GM18517 (cell line): Measurements from ENCODE around the gene JMJD8.

ENCODE experiments used
- ATAC-seq: cut with Tn5 transposase; IDR thresholded peaks from one replicate; pipeline ENCODE4 v1.9.1; 2021; ENCODE audit warnings: mild to moderate bottlenecking, moderate library complexity; ENCODE audit not compliant: unreplicated experiment

JMJD8 gene

DNA sequence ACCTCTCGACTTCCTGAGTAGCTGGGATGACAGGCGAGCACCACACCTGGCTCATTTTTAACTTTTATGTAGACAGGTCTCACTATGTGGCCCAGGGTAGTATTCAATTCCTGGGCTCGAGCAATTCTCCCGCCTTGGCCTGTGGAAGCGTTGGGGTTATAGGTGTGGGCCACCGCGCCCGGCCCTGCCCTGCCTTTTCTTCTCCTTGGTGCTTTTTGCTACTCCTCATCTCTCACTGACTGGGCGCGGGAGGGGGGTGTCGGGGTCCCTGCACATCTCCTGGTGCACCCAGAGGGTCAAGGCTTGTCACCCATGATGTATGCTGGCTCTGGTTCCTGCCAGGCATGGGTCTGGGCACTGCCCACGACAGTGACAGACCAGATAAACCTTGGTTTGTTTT, 39.6 kb downstream of the JMJD8 start:
- no peak for ATAC-seq

DNA sequence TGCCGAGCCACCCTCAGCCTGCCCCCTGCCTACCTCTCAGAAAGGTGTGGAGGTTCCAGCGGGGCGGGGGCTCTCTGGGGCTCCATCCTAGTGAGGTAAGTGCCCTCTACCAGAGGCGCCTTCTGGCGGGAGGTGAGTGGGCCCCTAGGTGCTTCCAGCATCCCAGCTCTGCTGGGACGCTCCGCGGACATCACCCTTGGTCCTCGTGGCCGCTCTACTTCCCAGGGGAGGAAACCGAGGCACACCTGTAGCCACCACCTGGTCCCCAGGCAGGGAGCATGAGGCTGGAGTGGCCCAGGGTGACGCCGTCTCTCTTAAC, 41.1 kb downstream of the JMJD8 start:
- ATAC-seq = no peak

DNA sequence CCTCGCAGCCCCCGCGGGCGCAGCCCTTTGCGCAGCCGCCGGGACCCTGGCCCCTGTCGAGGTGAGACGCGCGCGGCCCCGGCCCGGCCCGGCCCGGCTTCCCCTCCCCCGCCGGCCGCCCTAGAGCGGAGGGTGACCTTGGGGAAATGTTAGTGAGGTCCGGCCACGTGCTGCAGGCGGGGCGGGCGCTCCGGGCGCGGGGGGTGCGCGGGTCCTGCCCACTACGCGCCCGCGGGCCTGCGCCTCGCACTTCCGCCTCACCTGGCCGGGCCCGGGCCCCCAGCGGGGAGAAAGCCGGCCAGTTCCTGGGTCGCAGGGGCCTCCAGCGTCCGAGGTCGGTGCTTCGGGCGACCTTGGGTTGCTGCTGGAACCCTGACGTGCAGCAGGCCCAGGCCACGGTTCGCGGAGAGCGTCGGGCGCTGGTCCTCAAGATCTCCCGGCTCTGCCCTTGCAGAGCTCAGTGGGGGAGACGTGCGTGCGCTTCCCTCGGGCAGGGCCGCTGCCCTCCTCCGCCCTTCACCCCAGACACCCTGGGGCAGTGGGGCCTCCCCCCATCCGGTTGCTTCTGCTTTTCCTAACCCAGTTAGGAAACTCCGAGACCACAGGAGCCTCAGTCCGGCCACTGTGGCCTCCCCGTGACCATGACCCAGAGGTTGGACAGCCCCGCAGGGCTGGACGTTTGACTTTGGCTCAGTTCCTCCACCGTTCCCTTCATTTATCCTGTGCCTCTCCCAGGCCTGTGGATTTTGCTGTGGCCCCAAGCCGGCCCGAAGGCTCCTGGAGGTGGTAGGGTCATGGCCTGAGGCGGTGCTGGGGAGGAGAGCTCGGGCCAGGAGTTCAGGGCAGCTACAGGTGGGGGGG, 41.7 kb downstream of the JMJD8 start:
- peak; percentile 25 for ATAC-seq

DNA sequence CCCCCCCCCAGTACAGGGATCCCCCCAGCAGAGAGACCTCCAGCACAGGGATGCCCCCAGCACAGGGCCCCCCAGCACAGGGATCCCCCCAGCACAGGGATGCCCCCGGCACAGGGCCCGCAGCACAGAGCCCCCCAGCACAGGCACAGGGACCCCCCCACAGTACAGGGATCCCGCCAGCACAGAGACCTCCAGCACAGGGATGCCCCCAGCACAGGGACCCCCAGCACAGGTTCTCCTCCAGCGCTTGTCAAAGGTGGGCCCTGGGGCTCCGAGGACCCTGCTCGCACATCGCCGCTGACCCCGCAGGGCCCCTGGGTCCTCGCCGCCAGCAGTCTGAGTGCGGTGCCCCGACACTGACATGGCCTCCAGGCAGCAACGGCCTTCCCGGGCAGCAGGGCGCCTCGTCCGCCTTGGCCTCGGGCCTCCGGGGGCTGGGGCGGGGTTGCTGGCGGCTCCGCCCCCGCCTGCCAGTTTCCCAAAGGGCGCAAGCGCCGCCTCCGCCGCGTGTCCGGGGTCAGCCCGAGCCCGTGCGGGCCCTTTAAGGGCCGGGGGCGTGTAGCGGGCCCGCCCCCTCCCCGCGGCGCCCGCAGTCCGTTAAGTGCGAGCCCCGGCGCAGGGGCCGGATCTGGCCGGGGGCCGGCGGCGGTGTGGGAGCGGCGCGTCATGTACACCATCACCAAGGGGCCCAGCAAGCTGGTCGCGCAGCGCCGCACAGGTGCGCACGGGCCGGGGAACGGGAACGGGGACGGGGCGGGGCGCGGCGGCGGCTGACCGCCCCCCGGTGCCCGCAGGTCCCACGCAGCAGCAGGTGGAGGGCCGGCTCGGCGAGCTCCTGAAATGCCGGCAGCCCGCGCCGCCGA, 42.6 kb downstream of the JMJD8 start, which contains the start of gene MCRIP2:
Gene MCRIP2 (plus strand): TSS at position 503 of the 863 bp plus-strand sequence. CDS start 164 bp downstream, at position 667.
- peak; percentile 43 for ATAC-seq

DNA sequence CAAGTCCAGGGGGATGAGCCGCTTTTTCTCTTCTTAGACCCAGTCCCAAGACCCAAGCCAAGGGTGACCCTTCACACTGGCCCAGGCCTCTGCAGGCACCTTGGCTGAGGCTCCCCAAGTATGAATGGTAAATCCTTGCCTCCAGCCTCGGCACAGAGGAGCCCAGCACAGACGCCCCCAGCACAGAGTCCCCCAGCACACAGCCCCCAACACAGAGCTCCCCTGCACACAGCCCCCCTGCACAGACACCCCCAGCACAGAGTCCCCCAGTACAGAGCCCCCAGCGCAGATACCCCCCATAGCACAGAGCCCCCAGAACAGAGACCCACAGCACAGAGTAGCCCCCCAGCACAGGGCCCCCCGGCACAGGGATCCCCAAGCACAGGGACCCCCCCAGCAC, 43.5 kb downstream of the JMJD8 start:
- ATAC-seq = no peak

DNA sequence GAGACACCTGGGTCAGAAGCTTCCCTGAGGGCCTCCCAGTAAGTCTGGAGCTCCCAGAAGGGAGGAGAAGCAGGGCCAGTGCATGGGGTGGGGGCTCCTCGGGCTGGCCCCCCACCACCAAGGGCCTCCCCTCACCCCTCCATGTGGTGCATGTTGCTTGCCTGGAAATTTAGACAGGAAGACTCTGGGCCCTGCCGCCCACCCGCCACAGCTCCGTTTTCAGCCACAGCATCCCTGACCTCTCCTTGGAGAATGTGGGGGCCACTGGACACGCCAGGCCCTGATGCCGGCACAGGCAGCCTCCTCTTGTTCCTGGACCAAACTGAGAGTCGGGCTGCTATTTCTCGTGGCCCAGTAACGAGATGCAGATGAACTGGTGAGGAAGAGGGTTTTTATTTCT, 45.3 kb downstream of the JMJD8 start:
- ATAC-seq = no peak

DNA sequence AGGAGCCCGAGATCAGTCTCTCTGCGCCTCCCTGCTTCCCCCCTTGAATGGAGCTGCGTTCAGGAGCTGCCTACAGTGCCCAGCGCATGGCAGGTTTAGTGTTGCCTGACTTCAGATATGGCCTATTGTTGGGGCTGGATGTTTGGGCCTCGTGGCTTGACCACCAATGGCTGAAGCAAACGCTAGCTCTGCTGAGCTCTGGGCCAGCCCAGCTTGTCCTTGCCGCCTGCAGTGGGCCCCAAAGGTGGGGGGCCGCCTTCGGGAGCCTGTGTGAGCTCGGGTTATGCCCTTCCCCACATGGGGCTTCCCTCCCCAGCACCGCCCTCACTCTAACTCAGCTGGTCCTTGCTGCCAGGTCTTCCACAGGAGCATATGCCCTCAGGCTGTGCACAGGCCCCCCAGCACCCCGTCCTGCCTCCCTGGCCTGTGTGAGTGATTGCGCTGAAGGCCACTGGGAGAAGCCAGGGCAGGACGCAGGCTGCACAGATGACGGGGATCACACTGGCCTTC, 46.0 kb downstream of the JMJD8 start:
- ATAC-seq = no peak

DNA sequence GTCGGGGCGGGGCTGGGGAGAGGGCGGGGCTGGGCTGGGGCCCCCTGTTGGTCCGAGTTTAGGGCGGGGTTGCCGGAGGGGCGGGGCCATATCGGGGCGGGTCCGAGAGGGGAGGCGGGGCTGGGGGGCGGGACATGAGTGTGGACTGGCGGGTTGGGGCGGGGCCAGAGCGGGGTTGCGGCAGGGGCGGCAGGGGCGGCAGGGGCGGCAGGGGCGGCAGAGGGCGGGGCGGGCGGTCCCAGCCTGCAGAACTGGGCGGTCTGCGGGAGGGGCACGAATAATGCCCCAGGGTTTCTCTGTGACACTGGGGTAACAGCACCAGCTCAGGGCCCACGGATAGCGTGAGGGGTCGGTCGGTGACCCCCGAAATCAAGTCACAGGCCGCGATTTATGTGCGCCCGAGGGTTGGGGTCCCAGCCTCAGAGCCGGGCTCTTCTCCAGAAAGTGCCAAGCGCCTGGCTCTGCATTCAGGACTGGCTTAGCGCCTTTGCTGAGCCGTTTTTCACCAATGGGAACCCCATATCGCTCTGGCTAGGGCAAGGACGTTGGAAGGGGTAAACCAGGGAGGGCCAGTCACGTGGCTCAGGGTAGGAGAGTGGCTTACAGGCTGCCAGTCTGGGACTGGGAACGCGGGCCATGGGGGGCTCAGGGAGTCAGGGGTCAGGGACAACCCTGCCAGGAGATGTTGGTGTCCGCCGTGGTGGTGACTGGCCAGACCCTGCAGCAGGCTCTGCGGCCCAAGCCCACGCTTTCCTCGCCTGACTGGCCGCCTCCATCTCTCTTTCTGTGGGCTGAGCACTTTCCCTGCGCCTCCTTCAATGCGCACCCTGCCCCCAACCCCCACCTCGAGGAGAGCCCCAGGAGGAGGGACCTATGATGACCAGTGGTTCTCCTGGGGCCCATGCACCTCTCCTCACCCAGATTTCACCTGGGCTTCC, 46.8 kb downstream of the JMJD8 start:
- ATAC-seq = no peak

DNA sequence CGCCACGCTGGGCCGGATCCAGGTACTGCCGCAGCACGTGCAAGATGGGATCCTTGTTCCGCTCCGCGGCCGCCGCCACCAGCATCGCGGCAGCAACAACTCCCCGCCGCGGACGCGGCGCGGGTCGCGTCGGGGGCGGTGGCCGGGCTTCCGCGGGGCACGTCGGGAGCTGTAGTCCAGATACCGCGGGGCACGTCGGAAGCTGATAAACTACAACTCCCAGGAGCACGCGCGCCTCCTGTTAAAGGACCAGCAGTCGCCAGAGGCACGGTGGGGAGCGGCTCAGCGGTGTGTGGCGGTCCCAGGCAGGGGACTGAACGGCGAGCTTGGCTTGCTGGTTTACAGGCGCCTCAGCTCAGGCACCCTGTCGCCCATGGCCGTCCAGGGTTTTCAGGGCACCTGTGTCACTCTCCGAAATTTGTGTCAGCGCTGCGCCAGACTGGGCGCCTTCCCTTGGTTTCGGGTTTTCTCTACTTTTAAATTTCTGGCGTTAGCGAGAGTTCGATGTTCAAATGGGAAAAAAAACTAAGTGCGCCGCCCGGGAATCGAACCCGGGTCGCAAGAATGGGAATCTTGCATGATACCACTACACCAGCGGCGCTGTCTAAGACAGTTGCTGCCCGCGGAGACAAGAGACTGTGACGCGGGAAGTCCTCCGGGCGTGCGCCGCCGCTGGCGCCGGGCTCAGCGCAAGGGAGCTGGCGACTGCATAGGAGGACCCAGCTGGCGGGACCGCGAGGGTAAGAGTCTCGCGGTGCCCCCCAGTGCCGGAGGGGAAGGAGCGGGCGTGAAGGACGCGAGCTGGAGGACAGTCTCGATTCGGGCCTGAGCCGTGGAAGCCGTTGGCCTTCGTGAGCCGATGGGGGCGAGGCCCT, 47.7 kb downstream of the JMJD8 start, which contains the start of gene METTL26:
Gene METTL26 (minus strand): TSS at position 100 of the 875 bp plus-strand sequence. CDS start 15 bp downstream, at position 85.
- ATAC-seq = peak; percentile 63

DNA sequence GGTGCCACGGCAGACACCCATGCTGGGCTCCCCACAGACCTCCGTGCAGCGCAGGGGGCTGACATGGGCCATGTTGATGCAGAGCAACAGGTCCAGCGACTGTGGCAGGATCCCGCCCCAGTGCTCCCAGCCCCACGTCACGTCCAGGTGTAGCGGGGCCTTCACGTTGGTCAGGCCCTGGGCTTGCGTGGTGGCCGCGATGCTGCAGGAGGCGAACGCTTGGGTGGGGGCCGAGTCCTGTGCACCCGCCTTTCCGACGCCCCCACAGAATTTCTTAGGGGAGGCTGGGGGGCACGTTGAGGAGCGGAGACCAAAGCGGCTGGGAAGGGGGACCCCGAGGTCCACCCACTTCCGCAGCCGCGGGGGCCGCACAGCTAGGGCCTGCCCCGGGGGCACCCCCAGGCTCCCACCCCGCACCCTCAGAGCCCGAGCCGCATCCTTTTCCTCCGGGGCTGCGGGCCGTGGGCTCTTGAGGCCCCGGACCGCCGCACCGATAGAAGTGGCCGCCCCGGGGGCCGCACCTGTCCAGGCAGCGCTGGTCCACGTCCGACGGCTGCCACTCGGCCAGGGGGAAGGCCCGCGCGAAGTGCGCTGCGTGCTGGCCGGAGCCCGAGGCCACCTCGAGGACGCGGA, 48.4 kb downstream of the JMJD8 start:
- peak; percentile 1 for ATAC-seq

DNA sequence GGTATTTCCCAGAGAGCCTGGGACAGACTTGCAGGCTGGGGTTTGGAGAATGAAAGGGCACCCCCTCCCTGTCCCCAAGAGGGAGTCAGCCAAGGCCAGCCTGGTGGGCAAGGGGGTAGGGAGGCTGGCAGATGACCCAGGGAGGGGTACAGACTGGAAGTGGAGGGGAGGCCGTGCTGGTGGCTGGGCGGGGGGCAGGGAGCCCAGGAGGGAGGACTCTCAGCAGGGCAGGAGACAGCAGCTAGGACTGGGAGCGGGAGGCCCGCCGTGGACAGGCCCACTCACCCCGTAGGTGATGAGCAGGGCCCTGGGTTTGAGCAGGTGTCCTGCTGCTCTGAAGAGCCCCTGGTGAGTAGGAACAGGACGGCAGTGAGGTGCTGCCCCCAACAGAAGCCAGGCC, 49.1 kb downstream of the JMJD8 start:
- ATAC-seq = no peak

DNA sequence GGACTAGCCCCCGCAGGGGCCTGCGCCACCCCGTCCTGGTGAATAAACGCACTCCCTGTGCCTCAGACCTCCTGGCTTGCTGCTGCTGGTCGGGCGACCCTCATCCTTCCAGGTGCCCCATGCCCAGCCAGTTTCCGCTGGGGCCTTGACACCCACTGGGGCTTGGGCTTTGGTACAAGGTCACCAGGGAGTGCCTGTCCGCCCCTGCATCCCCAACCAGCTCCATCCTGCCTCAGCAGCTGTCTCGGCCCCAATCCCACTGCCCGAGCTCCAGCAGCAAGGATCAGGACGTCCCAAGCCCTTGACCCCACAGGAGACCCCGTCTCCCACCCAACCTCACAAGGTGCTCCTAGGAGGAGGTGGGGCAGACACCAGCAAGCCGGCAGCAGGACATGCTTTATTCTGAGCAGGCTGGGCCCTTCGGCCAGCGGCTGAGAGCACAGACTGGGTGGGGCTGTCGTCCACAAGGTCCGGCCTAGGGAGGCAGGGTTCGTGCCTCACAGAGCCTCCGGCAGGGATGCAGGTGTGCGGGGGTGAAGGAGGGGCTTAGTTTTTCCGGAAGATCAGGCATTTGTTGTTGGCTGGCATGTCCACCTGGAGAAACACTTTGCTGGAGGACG, 50.0 kb downstream of the JMJD8 start:
- no peak for ATAC-seq

DNA sequence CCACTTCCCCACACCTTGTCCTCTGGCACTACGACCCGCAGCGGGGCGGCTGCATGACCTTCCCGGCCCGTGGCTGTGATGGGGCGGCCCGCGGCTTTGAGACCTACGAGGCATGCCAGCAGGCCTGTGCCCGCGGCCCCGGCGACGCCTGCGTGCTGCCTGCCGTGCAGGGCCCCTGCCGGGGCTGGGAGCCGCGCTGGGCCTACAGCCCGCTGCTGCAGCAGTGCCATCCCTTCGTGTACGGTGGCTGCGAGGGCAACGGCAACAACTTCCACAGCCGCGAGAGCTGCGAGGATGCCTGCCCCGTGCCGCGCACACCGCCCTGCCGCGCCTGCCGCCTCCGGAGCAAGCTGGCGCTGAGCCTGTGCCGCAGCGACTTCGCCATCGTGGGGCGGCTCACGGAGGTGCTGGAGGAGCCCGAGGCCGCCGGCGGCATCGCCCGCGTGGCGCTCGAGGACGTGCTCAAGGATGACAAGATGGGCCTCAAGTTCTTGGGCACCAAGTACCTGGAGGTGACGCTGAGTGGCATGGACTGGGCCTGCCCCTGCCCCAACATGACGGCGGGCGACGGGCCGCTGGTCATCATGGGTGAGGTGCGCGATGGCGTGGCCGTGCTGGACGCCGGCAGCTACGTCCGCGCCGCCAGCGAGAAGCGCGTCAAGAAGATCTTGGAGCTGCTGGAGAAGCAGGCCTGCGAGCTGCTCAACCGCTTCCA, 50.6 kb downstream of the JMJD8 start:
- no peak for ATAC-seq

DNA sequence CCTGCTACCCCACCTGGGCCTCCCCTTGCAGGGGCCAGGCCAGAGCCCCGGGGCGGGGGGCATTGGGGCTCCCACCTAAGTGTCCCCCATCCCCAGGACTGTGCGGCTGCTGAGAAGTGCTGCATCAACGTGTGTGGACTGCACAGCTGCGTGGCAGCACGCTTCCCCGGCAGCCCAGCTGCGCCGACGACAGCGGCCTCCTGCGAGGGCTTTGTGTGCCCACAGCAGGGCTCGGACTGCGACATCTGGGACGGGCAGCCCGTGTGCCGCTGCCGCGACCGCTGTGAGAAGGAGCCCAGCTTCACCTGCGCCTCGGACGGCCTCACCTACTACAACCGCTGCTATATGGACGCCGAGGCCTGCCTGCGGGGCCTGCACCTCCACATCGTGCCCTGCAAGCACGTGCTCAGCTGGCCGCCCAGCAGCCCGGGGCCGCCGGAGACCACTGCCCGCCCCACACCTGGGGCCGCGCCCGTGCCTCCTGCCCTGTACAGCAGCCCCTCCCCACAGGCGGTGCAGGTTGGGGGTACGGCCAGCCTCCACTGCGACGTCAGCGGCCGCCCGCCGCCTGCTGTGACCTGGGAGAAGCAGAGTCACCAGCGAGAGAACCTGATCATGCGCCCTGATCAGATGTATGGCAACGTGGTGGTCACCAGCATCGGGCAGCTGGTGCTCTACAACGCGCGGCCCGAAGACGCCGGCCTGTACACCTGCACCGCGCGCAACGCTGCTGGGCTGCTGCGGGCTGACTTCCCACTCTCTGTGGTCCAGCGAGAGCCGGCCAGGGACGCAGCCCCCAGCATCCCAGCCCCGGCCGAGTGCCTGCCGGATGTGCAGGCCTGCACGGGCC, 51.4 kb downstream of the JMJD8 start:
- ATAC-seq = no peak

DNA sequence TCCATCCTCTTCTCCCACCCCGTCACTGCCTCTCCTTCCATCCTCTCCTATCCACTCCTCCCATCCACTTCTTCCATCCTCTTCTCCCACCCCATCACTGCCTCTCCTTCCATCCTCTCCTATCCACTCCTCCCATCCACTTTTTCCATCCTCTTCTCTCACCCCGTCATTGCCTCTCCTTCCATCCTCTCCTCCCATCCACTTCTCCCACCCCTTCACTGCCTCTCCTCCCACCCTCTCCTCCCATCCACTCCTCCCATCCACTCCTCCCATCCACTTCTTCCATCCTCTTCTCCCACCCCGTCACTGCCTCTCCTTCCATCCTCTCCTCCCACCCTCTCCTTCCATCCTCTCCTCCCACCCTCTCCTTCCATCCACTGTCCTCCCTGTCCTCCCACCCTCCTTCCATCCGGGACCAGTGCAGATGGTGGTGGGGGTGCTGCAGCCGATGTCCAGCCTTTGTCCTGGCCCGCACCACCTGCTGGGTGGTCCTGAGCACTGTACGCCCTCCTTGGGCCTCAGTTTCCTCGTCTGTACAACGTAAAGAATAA, 52.3 kb downstream of the JMJD8 start:
- no peak for ATAC-seq
